SK-N-SH treated with all-trans-retinoic acid at 6 μM for 48 hours (cell line): Measurements from ENCODE around the gene DNAJC1.
"Not testable (repeated sequence)": the region's sequence is repeated elsewhere in the genome, so short reads cannot be mapped to it uniquely, and the experiment has no call there.

ENCODE experiments used
- ISL1 ChIP-seq: fragments of 250-450 bp; sonication (Bioruptor Pico); IDR thresholded peaks from 2 replicates; pipeline ENCODE4 v2.1.2; 2022; ENCODE audit warnings: mild to moderate bottlenecking, moderate library complexity
- OSR1 ChIP-seq: fragments of 250-450 bp; sonication (Bioruptor Pico); IDR thresholded peaks from 2 replicates; pipeline ENCODE4 v1.8.0; 2022; ENCODE audit warnings: moderate library complexity, mild to moderate bottlenecking, inconsistent platforms
- RARB ChIP-seq: fragments of 250-450 bp; sonication (Bioruptor Pico); IDR thresholded peaks from 2 replicates; pipeline ENCODE4 v1.8.0; 2021; ENCODE audit warnings: mild to moderate bottlenecking, moderate library complexity
- SNAI2 ChIP-seq: fragments of 250-450 bp; sonication (Bioruptor Pico); IDR thresholded peaks from 2 replicates; pipeline ENCODE4 v1.5.0; 2020; ENCODE audit warnings: mild to moderate bottlenecking, moderate library complexity
- TF ChIP-seq, protein P1 (sequence below): fragments of 250-450 bp; sonication (Bioruptor Pico); IDR thresholded peaks from 2 replicates; pipeline ENCODE4 v1.5.0; 2020; ENCODE audit warnings: mild to moderate bottlenecking, moderate library complexity

DNA sequence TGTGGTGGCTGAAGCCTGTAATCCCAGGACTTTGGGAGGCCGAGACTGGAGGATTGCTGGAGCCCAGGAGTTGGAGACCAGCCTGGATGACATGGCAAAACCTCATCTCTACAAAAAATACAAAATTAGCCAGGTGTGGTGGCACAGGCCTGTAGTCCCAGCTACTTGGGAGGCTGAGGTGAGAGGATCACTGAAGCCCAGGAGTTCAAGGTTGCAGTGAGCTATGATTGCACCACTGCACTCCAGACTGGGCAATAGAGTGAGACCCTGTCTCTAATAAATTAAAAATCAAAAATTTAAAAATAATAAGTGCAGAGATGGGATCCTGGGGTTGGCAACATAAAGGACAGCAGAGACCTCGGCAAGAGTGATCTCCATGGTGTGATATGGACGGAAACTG lies 17.6 kb upstream of the DNAJC1 start:
- TF ChIP-seq, protein P1, sequence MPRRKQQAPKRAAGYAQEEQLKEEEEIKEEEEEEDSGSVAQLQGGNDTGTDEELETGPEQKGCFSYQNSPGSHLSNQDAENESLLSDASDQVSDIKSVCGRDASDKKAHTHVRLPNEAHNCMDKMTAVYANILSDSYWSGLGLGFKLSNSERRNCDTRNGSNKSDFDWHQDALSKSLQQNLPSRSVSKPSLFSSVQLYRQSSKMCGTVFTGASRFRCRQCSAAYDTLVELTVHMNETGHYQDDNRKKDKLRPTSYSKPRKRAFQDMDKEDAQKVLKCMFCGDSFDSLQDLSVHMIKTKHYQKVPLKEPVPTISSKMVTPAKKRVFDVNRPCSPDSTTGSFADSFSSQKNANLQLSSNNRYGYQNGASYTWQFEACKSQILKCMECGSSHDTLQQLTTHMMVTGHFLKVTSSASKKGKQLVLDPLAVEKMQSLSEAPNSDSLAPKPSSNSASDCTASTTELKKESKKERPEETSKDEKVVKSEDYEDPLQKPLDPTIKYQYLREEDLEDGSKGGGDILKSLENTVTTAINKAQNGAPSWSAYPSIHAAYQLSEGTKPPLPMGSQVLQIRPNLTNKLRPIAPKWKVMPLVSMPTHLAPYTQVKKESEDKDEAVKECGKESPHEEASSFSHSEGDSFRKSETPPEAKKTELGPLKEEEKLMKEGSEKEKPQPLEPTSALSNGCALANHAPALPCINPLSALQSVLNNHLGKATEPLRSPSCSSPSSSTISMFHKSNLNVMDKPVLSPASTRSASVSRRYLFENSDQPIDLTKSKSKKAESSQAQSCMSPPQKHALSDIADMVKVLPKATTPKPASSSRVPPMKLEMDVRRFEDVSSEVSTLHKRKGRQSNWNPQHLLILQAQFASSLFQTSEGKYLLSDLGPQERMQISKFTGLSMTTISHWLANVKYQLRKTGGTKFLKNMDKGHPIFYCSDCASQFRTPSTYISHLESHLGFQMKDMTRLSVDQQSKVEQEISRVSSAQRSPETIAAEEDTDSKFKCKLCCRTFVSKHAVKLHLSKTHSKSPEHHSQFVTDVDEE (CRISPR knock-in tag) = not testable (repeated sequence)
- not testable (repeated sequence) for TF ChIP-seq RARB; OSR1 (CRISPR knock-in tag); SNAI2; ISL1 (CRISPR knock-in tag)
